K562 treated with DMSO at 1 percent for 4 hours (cell line): ENCODE results near the gene TSPYL2. TPM values are rescaled to one million over a fixed set of nuclear protein-coding genes. Genes with fewer than 3 reads are reported as not detected.

Experiments used
- total RNA-seq: library from RNA; unstranded; fragments of 300-600 nt; gene quantifications from 2 replicates; pipeline ENCODE4 v1.2.3, GENCODE V29; 2022; ENCODE audit not compliant: insufficient read depth

Gene TSPYL2
- 13.1 and 14.7 TPM in 2 replicates for total RNA-seq

GRCh38 chrX:53081925-53082772 lies at the start of gene TSPYL2:
Gene TSPYL2 (plus strand): TSS chrX:53082367. CDS start chrX:53082499, 132 bp downstream.

GRCh38 chrX:53048169-53049126 lies 33.7 kb upstream of the TSPYL2 start, which contains the start of gene GPR173:
Gene GPR173 (plus strand): TSS chrX:53048789. CDS start chrX:53076622, 27,833 bp downstream.

GRCh38 chrX:53093748-53094581 lies 11.8 kb downstream of the TSPYL2 start, which contains the start of gene KANTR:
Gene KANTR (plus strand): TSS chrX:53094142. CDS start chrX:53124273, 30,131 bp downstream.

Other genes starting within 250 kb of the TSPYL2 start
- not detected in 2 replicates for gene XAGE3, start 214.3 kb upstream of the TSPYL2 start, total RNA-seq
- 8.6 and 12.1 TPM in 2 replicates for gene FAM156B, start 185.0 kb upstream of the TSPYL2 start, total RNA-seq
- gene FAM156A, start 123.8 kb upstream of the TSPYL2 start, total RNA-seq: 2.9 and 11.4 TPM in 2 replicates
- not detected in 2 replicates for gene GPR173, start 33.6 kb upstream of the TSPYL2 start, total RNA-seq
- gene KANTR, start 11.8 kb downstream of the TSPYL2 start, total RNA-seq: 0.71 and 1.9 TPM in 2 replicates
- 57.0 and 68.5 TPM in 2 replicates for gene KDM5C, start 142.8 kb downstream of the TSPYL2 start, total RNA-seq
- gene IQSEC2, start 199.2 kb downstream of the TSPYL2 start, total RNA-seq: 22.8 and 28.7 TPM in 2 replicates